ENCODE results near the gene EEF1AKMT2. TPM values are rescaled to one million over a fixed set of nuclear protein-coding genes. Genes with fewer than 3 reads are reported as not detected.
A peak's percentile ranks its signal among the peaks of the same experiment; 100 is the strongest.

Gene EEF1AKMT2
- total RNA-seq, 1 donor from 2014 or later = 14.1 TPM

- DNase-seq = no peak
- H3K4me3 ChIP-seq = no peak overlapping the region
- no peaks in the 10 kb centered on the region for H3K9me3 ChIP-seq
These were observed 64.2 kb downstream of the EEF1AKMT2 start for GRCh38 chr10:124727361-124727960.

GRCh38 chr10:124725791-124726190 lies 65.9 kb downstream of the EEF1AKMT2 start:
- no peak for TF ChIP-seq CTCF (IDR thresholded peaks at IDR 0.05)
- no peaks in the 10 kb centered on the region for H3K9me3 ChIP-seq
- H3K27me3 ChIP-seq (ENCODE audit: low read depth) = no peaks in the 10 kb centered on the region
- H3K27ac ChIP-seq = no peak overlapping the region
- intact Hi-C loops (cut with DNase I) = no loop called here
- no peak overlapping the region for H3K4me3 ChIP-seq
- DNase-seq (no peak), ATAC-seq (no peak)
- peaks cover 99% of the 10 kb centered on the region for H3K4me1 ChIP-seq
- no peaks in the 10 kb centered on the region for H3K36me3 ChIP-seq

More at GRCh38 chr10:124727361-124727960, 64.2 kb downstream of the EEF1AKMT2 start:
- H3K4me1 ChIP-seq = peaks cover 97% of the 10 kb centered on the region
- no peaks in the 10 kb centered on the region for H3K27me3 ChIP-seq (ENCODE audit: low read depth)
- no peak for TF ChIP-seq CTCF (IDR thresholded peaks at IDR 0.05)
- peak overlapping the region; percentile 82 for H3K27ac ChIP-seq
- ATAC-seq = no peak
- intact Hi-C loops (cut with DNase I) = no loop called here
- H3K36me3 ChIP-seq = no peaks in the 10 kb centered on the region

GRCh38 chr10:124725171-124725631 lies 66.5 kb downstream of the EEF1AKMT2 start:
- H3K27ac ChIP-seq = peak overlapping the region; percentile 1
- no peak for ATAC-seq
- H3K4me3 ChIP-seq = no peak overlapping the region
- H3K36me3 ChIP-seq = no peaks in the 10 kb centered on the region
- no peaks in the 10 kb centered on the region for H3K27me3 ChIP-seq (ENCODE audit: low read depth)
- no peak for DNase-seq
- TF ChIP-seq CTCF (IDR thresholded peaks at IDR 0.05) = no peak
- peaks cover 100% of the 10 kb centered on the region for H3K4me1 ChIP-seq
- intact Hi-C loops (cut with DNase I) = no loop called here
- no peaks in the 10 kb centered on the region for H3K9me3 ChIP-seq

- intact Hi-C loops (cut with DNase I) = no loop called here
- Histone ChIP-seq H3K4me1 (peaks cover 100% of the 10 kb centered on the region), H3K4me3 (no peak overlapping the region), H3K27ac (peak overlapping the region; percentile 84), H3K36me3 (no peaks in the 10 kb centered on the region), H3K9me3 (no peaks in the 10 kb centered on the region), H3K27me3 (ENCODE audit: low read depth) (no peaks in the 10 kb centered on the region)
- no peak for ATAC-seq
- no peak for TF ChIP-seq CTCF (IDR thresholded peaks at IDR 0.05)
- no peak for DNase-seq
These were observed 67.2 kb downstream of the EEF1AKMT2 start for GRCh38 chr10:124724279-124725027.

- Histone ChIP-seq H3K27ac (peak overlapping the region; percentile 84), H3K9me3 (no peaks in the 10 kb centered on the region), H3K4me1 (peaks cover 100% of the 10 kb centered on the region), H3K36me3 (no peaks in the 10 kb centered on the region), H3K4me3 (no peak overlapping the region), H3K27me3 (ENCODE audit: low read depth) (no peaks in the 10 kb centered on the region)
- DNase-seq = no peak
- no peak for TF ChIP-seq CTCF (IDR thresholded peaks at IDR 0.05)
- intact Hi-C loops (cut with DNase I) = no loop called here
- ATAC-seq = no peak
These were observed 67.9 kb downstream of the EEF1AKMT2 start for GRCh38 chr10:124723826-124724225.

Data from lower lobe of right lung (tissue), 2 donors.